ENCODE measurements around the gene MYO1G.

DNA sequence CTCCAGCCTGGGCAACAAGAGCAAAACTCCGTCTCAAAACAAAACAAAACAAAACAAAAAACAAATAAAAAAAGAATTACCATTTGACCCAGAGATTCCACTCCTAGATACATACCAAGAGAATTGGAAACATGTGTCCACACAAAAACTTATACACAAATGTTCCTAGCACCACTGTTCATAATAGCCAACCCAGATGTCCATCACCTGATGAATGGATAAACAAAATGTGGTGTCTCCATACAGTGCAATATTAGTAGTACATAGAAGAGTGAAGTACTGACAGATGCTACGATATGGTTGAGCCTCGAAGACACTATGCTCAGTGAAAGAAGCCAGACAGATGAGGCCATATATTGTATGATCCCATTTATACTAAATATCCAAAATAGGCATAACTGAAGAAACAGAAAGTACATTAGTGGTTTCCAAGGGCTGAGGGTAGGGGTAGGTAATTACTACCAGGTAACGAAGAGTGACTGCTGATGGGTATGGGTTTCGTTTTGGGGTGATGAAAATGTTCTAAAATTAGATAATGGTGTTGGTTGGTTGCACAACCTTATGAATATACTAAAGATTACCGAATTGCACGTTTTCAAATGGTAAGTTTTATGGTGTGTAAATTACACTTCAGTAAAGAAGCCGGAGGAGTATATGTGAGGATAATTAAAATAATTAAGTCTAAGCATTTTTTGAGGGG is 20.0 kb downstream of the MYO1G start:
- no peak for TF ChIP-seq CTCF (IDR thresholded peaks at IDR 0.05)
- TF ChIP-seq EZH2phosphoT487 (IDR thresholded peaks at IDR 0.05): no peak

All from neural progenitor cell (in vitro differentiated cells).